ENCODE measurements around the gene PCAT7.
"Not testable (repeated sequence)": the region's sequence is repeated elsewhere in the genome, so short reads cannot be mapped to it uniquely, and the experiment has no call there.

Gene PCAT7

DNA sequence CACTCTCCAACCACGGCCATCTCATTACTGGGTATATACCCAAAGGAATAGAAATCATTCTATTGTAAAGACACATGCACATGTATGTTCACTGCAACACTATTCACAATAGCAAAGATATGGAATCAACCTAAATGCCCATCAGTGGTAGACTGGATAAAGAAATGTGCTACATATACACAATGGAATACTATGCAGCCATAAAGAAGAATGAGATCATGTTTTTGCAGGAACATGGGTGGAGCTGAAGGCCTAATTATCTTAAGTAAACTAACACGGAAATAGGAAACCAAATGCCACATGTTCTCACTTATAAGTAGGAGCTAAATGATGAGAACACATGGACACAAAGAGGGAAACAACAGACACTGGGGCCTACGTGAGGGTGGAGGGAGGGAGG lies 9.4 kb downstream of the PCAT7 start:
- not testable (repeated sequence) for DNase-seq

DNA sequence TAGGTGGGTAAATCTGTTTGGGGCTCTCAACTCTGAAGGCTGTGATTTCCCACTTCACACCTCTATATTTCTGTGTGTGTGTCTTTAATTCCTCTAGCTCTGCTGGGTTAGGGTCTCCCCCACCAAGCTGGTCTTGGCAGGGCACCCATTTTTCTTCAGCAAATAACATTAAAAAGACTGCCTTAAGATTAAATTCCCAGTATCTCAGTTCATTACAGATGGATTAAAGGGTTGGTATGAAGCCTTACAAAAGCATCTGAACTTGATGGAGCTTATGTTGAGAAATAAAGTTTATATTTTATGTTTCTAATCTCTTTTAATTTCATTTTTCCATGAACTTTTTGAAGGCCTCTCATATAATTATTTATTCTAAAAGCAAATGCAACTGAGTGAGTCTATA lies 11.7 kb downstream of the PCAT7 start:
- no peak for DNase-seq

DNA sequence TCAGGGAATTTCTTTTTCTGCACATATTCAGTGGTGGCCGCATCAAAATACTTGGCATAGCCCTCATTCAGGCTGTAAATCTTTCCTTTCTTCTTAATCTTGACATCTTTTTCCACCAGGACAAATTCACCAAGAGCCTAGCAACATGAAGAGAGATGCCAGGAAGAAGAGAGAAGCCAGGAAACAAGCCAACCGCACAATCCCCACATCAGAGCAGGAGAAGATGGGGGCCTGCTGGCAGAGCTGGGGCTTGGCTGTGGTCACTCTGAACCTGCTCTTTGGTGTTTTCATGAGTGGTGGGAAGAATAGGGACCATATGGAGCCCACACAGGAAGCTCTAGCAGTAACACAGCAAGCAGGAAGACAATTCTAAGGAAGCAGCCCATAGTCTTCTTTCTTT lies 12.4 kb downstream of the PCAT7 start:
- DNase-seq = no peak

DNA sequence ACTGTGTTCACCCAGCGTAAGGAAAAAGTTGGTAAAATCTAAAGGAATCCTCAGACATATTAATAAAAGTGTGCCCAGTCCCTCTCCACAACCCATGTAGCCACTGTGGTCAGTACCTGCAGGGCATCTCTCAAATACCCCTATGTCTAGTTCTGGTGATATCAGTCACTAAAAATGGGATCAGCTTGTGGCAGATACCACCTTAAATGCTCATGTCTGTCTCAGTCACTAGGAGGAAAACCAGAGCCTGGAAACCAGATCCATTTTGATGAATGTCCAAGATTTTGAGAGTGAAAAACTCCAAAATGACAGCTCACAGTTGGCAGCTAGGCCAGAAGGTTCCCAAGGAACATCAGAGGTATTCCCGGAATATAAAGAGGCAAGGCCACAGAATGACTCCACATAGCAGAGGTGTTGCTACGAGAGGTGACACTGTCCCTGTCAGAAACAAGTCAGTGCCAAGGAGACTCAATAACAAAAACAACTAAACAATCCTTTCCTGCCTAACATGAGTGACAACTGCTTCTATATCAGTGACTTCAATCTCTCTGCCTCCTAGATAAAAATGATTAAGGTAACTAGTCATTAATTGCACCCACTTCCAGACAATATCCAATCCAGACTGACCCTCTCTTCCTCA lies 13.5 kb downstream of the PCAT7 start:
- no peak for DNase-seq

DNA sequence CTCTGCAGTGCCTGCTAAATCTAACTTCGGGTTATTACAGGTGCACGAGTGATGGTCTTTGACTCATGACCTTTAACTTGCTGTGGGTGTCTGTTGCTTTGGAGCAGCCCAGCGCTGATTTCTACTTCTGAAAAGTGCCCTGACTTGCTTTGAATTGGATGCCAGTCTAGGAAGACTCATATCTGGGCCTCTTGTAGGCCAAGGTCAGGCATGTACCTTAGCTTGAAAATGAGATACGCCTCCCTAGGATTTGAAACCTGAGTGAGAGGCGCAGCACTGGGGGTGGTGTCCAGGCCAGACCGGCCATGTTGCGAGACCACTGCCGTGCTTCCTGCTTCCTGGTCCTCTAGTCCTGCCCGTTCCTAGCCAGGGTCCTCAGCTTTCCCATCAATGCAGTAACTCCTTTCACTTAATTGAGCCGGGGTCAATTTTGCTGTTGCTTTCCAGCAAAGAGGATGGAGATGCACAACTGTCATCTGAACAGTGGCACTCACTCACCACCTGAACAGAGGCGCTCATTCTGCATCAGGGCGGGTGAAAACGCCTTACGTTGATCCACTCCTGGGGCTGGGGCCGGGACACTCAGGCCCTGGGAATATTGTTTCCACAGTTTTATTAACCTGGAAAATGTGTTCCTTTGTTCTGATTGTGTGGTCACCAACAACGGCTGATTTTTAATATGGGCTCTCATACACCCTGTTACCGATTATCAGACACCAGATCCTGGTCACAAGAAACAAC lies 14.3 kb downstream of the PCAT7 start:
- DNase-seq = no peak

DNA sequence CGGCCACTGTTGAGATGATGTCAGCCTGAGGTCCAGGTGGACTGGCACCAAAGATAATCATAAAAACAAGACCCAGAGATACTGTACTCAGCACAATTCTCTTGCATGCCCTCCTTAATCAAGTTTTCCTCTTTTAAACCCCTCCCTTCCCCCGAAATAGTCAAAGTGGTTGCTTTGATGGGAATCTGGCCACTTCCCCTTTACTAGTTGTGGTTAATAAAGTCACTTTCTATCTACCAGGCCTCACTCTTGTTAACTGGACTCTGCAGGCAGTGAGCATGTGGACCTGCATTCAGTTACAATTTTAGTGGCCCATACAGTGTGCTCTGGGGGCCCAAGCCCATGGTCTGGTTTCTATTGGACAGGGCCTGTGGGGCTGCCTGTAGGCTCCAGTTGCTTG lies 21.2 kb downstream of the PCAT7 start:
- no peak for DNase-seq

DNA sequence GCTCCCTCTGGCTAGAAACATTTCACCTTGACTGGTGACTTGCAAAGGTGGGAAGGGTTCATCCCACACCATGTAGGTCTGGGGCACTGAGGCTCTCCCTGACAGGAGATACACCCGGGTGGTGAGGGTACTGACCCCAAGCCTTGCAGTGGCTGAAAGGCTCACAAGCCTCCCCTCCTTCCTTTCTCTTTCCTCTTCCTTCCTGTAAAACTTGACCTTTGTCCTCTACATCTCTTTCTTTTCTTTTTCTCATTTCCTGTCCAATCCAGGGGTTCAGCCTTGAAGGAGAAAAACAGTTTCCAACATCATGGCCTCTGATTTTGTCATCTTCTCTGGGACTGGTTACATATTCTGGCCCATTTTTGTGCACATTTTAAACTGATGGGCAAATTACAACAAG lies 22.2 kb downstream of the PCAT7 start:
- DNase-seq = no peak

DNA sequence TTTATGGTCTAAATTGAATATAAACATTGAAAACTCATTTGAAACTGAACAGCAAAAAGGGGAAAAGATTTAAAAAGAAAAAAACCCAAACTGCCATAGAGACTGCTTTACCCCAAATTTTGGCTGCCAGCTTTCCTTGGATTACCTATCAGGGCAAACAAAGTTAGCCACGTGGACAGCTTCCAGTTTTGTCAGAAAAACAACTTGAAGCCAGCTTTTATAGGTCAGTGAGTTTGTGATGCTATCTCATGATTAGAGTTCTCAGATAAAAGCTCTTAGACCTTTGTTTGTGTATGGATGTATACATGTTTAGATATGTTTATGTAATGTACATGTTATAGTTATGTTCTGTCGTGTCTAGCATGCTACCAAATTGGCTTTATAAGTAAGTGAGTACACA lies 22.7 kb downstream of the PCAT7 start:
- no peak for DNase-seq

DNA sequence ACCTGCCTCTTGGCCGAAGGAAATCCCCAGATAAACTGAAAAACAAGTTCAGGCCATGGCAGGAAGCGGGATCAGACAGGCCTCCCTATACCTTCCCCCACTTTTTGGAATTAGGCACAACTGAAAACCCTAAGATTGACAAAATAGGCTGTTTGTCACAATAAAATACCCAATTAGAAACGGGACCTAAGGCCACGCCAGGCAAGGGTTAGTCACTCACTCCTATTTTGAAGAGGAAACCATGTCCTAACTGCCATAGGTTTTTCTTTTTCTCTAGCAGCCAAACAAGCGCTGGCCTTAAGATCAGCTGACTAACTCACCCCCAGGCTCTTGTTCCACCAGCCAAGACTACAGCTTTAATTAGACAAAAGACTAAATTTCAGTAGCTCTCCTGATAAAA lies 26.8 kb downstream of the PCAT7 start:
- no peak for DNase-seq

DNA sequence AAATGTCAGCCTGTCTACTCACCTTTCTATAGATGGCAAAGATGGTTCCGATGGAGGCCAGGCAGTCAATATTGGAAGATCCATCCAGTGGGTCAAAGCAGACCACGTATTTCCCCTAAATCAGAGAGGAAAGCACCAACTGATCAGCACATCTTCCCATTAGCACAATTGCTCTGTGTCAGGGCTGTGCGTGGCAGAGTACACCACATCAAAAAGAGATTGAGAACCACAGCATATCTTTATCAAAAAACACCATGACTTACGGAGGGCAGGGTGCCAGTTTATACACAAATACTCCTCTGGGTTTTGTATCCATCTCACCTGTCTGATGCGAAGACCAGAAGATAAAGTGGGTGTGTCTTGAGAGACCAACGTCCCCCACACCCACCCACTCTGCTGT lies 29.7 kb downstream of the PCAT7 start:
- DNase-seq = no peak

DNA sequence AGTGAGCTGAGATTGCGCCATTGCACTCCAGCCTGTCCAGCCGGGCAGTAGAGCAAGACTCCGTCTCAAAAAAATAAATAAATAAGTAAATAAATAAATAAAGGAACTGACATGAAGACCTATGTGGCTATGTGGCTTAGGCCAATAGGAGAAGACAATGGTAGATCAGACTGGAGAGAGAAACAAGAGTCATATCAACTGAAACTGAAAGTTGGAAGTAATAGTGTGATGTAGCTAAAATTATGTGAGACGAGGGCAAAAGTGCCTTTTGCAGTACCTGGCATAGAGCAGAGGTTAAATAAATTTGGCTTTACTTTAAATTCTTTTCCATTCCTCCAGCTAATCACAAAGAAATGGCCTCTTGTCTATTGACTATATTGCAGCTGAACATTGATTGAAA lies 31.4 kb downstream of the PCAT7 start:
- DNase-seq = no peak

DNA sequence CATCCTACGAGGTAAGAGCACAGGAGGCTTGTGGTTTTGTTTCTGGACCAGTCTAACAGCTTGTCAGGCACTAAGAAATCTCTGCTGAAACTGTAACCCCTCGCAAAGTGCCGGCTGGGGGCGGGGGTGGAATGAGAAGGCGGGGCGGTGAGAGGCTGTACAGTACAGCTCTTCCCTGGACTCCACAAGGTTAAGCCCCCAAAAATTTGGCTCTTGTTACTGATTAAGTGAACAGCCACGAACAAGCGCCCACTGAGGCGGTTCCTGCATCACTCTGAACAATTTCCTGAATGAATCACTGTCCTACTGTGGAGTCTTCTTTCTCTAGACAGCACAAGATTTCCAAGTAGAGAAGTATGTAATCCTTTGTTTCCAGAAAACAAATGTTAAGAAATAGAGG lies 31.9 kb downstream of the PCAT7 start:
- DNase-seq = no peak

DNA sequence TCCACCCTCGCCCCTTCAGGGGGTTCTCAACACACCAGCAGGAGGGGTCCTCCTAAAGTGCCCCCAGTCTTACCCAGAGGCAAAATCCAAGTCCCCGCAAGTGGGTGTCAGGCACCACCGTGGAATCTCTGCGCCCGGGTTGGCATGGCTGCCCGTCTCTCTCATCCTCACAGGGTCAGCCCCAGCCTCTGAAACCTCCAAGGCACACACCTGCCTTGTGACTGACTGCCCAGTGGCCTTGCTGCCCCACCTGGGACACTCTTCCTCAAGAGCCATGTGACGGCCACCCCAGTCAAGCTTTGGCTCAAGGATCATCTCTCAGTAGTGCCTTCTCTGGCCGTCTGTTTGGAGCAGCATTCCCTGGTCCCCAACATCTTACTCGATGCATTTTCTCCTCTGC lies 33.8 kb downstream of the PCAT7 start:
- no peak for DNase-seq

DNA sequence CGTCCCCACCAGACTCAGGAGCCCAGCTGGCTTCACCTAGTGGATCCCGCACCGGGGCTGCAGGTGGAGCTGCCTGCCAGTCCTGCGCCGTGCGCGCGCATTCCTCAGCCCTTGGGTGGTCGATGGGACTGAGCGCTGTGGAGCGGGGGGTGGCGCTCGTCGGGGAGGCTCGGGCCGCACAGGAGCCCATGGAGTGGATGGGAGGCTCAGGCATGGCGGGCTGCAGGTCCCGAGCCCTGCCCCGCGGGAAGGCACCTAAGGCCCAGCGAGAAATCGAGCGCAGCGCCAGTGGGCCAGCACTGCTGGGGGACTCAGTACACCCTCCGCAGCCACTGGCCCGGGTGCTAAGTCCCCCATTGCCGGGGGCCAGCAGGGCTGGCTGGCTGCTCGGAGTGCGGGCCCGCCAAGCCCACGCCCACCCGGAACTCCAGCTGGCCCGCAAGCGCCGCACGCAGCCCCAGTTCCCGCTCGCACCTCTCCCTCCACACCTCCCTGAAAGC lies 36.2 kb downstream of the PCAT7 start:
- DNase-seq = not testable (repeated sequence)

DNA sequence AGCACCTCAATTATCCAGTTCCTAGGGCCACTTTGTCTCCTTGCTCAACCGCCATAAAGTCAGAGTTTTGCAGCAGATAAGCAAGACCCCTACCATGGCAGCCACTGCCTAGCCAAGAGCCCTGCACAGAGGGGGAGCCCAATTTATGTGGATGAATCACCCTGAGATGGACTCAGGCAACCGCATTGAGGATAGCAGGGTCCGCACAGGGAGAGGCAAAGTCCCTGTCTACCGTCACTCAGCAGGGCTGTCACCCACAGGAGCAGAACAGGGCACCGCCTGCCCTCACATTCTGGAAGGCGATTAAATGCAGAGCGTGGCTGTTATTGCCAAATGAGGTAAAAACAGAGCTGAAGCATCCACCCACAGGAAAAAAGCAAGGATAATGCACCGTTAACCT lies 37.0 kb downstream of the PCAT7 start:
- DNase-seq = no peak

DNA sequence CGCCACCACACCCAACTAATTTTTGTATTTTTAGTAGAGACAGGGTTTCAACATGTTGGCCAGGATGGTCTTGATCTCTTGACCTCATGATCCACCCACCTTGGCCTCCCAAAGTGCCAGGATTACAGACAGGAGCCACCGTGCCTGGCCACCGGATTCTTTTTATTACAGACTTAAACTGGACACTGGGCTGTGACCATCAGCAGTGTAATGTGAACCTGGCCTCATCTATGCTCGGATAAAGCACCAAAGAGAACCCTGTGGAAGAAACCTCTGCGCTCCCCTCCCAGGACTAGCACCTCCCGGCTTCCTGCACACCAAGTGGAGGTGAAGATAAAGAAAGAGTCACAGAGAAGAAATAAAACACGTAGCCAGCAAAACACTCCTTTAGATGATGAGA lies 37.8 kb downstream of the PCAT7 start:
- DNase-seq = not testable (repeated sequence)

DNA sequence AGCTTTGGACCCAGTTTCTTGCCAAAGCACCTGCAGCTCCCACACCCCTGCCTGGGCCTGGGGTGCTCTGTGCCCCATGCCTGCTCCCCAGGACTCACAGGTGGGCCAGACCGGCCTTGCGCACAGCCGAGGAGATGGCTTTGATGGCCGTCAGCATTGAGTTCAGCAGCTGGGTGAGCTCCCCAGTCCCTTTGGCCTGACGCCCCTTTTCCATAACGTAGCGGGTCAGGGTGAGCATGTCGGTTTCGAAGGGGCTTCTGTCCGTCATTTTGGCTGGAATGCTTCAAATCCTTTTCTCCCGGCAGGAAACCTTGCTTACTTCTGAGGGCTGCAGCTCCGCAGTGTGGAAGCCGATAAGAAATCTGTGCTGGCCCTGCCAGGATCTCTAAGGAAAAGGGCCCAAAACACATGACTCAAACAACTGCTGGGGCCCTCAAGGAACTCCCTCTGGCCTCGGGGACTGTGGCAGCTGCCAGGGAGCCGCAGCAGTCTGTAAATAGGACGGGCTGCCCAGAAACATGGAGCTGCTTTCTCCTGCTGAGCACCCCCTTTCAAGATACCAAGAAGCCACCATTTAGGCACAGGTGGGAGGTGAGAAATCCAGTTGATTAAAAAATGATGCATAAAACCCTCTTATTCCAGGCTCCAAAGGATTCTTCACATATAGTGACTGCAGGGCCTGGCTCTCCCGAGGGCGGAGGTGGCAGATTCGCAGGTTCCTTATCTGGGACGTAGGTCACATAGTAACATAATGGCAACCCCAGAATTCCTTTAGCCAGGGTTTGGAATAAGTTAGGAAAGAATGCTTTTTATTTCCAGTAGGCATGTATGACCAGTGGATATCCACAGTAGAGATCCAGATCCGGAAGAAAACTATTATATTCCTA lies 38.8 kb downstream of the PCAT7 start, which contains the start of gene FBP2:
FBP2 (minus strand) TSS at position 366 of the 887 bp plus-strand sequence; CDS start at position 268, 98 bp downstream.
- DNase-seq = no peak

DNA sequence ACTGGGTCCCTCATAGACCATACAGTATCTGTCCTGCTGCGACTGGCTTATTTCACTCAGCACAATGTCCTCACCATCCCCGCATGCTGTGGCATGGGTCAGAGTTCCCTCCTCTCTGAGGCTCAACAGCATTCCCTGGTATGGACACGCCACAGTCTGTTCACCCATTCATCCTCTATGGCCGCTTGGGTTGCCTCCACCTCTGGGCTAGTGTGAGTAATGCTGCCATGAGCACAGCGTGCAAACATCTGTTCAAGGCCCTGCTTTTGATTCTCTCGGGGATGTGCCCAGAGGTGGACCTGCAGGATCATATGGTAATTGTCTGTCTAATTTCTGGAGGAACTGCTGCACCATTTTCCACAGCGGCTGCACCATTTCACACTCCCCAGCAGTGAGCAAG lies 44.2 kb downstream of the PCAT7 start:
- no peak for DNase-seq

DNA sequence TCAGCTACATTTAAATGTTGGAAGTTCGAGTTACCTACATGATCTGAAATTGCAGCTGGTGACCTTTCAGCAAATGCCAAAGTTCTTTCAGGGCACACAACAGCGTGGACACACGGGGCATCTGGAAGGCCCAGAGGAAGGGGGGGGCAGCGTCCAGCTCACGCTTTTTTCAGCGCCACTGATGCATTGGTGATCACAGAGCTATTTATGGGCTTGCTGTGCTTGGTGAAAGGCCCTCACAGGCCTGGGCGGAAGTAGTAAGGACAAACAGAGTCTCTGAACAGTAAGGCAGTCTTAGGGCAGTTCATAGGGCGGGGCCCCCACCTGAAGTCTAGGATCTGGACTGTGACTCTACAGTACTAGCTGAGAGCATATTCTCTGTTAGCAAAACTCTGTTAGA lies 45.4 kb downstream of the PCAT7 start:
- no peak for DNase-seq

DNA sequence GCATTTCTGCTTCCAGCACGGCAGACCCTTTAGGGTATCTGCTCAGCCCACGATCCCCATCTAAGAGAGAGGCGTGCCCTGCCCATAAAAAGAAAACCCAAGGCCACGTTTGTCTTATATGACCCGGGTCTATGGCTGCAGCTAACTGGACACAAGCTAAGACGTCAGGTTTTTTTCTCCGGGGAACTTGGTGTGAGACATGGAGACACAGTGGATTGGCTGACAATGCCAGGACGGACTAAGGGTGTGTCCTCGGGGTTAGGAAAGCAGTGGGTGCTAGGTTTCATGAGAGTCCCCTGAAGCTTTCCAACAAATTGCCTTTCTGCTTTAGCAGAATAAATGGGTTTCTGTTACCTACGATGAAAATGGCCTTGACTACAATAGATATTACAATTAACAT lies 45.8 kb downstream of the PCAT7 start:
- no peak for DNase-seq

DNA sequence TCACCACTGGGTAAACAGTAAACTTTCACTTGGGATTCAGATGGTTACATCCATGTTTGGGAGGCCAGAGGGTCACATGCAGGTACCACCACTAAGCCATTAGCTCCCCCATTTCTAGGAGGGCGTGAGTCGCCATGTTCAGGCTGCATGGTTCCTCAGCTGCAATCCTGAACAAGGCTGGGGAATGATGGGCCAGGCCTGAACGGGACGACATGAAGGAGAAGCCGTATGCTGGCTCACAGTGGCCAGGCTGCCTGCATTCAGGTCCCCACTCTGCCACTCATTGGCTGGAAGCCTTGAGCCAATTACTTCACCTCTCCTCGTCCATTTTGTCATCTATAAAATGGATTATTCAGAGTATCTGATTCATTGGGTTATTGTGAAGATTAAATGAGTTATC lies 47.8 kb downstream of the PCAT7 start:
- DNase-seq = no peak

DNA sequence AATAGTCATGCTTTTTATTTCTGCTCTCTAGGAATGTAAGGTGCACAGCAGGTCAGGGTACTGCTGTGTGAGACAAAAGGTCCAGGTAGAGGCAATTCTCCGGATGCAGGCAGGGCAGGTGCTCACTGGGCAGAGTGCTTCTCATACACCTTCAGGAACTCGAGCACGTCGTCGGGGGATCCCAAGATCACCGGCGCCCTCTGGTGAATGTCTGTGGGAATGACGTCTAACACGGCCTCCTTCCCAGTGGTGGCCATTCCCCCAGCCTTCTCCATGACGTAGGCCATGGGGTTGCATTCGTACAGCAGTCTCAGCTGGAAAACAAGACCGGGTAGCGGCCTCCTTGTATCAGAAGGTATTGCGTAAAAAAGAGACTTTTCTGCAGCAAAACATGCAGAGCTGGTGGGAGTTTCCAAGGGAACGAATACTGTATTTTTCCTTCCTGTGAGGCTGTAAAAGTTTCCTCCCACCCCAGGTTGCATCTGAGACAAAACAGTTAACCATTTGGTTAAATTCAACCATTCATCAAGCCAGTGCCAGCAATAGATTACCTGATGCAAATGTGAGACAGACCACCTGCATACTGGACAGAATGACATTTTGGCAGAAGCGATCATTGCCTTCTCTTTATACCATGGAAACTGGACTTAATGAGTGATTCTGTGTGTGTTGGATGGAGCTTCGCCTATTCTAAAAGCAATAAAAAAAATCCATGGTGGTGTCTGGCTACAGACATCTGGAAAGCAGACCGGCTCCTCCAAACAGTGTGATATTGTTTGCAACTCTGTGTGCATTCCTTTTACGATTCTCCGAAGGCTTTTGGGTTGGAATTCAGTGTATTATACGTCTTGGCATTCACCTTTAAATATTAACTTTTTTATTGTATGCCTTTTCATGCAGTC lies 48.6 kb downstream of the PCAT7 start:
- peak; percentile 4 for DNase-seq

Data from NCI-H526 treated with DMSO at 0.1 percent for 48 hours (cell line).